ENCODE data around the gene JAK2.

DNA sequence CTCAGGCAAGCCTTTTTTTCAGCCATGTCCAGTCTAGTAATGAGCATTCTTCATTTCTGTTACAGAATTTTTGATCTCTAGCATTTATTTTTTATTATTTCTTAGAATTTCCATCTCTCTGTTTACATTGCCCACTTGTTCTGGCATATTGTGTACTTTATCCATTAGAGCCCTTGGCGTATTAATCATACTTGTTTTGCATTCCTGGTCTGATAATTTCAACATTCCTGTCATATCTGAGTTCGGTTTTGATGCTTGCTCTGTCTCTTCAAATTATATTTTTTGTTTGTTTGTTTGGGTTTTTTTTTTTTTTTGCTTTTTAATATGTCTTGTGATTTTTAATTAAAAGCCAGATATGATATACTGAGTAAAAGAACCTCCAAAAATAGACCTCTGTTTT lies 23.0 kb upstream of the JAK2 start:
- no peak for TF ChIP-seq RFX5 (IDR thresholded peaks at IDR 0.05; ENCODE audit: low read depth, low read length)
- TF ChIP-seq POLR2AphosphoS5 (IDR thresholded peaks at IDR 0.05; ENCODE audit: low read length): no peak
- no peak for TF ChIP-seq JUNB (IDR thresholded peaks at IDR 0.05)
- no peak for TF ChIP-seq ZNF217 (IDR thresholded peaks at IDR 0.05)
- no peak for TF ChIP-seq ZNF24 (IDR thresholded peaks at IDR 0.05)
